ENCODE measurements around the gene PI16.

Gene PI16

GRCh38 chr6:36958775-36959554, 4.4 kb downstream of the PI16 start:
- DNase-seq, result no peak

GRCh38 chr6:36959555-36960250, 5.2 kb downstream of the PI16 start:
- DNase-seq, result no peak

GRCh38 chr6:36961441-36962435, 7.2 kb downstream of the PI16 start:
- no peak for DNase-seq

GRCh38 chr6:36962874-36963273, 8.3 kb downstream of the PI16 start:
- DNase-seq, result no peak

- DNase-seq, result peak; percentile 65
These were observed 9.1 kb downstream of the PI16 start for GRCh38 chr6:36963451-36964290.

GRCh38 chr6:36964349-36964748, 9.8 kb downstream of the PI16 start:
- no peak for DNase-seq

- no peak for DNase-seq
These were observed 10.4 kb downstream of the PI16 start for GRCh38 chr6:36964908-36965307.

GRCh38 chr6:36967301-36967700, 12.8 kb downstream of the PI16 start:
- no peak for DNase-seq

- DNase-seq, result no peak
These were observed 13.2 kb downstream of the PI16 start for GRCh38 chr6:36967757-36968156.

- DNase-seq, result no peak
These were observed 13.9 kb downstream of the PI16 start for GRCh38 chr6:36968266-36968977.

- DNase-seq, result no peak
These were observed 14.7 kb downstream of the PI16 start for GRCh38 chr6:36969240-36969691.

GRCh38 chr6:36969988-36970891, 15.7 kb downstream of the PI16 start:
- no peak for DNase-seq

GRCh38 chr6:36970892-36971842, 16.6 kb downstream of the PI16 start:
- no peak for DNase-seq

GRCh38 chr6:36971921-36972673, 17.6 kb downstream of the PI16 start:
- DNase-seq, result no peak

GRCh38 chr6:36973190-36973589, 18.7 kb downstream of the PI16 start:
- DNase-seq, result no peak

- DNase-seq, result no peak
These were observed 19.1 kb downstream of the PI16 start for GRCh38 chr6:36973647-36974046.

GRCh38 chr6:36975231-36976006, 20.9 kb downstream of the PI16 start:
- no peak for DNase-seq

GRCh38 chr6:36976007-36976264, 21.4 kb downstream of the PI16 start:
- DNase-seq, result no peak

Measured in NCI-H1092 treated with DMSO at 0.1 percent for 48 hours (cell line).